H1 (cell line): ENCODE data around the gene GLIPR2. TPM values are rescaled to one million over a fixed set of nuclear protein-coding genes. Genes with fewer than 3 reads are reported as not detected.

Experiments
- CTCF ChIA-PET: fragments of 300-600 bp; sonication (Branson Sonifier 250); formaldehyde crosslinking; loops from one replicate; lab custom pipeline; 2021; ENCODE audit not compliant: partially characterized antibody; lab: Charles Lee
- POLR2A ChIA-PET: fragments of 300-600 bp; sonication (Branson Sonifier 250); formaldehyde crosslinking; loops from one replicate; lab custom pipeline; 2021; ENCODE audit warnings: inconsistent platforms; ENCODE audit not compliant: partially characterized antibody; lab: Charles Lee
- DNase-seq, 2 experiments: peaks; one replicate each; pipeline versions ENCODE4 v3.0.0 to v3.0.0-alpha.2; 2010 to 2022; ENCODE audit warnings: low spot score in 2 of 2, low read depth in 1 of 2, mixed read lengths in 1 of 2
- FAIRE-seq: peaks from 2 replicates; lab custom pipeline; 2011; peaks lifted over from hg19 to GRCh38; lab: Jason Lieb, UNC
- H2AFZ ChIP-seq: 2 replicates; pipeline ENCODE4 v1.8.1; 2012; ENCODE audit warnings: low read length, inconsistent platforms
- H2AK5ac ChIP-seq: 2 replicates; pipeline ENCODE4 v1.6.1; 2013; ENCODE audit warnings: low read depth, low read length
- H2BK120ac ChIP-seq: replicated peaks from 2 replicates; pipeline ENCODE3; 2013; ENCODE audit warnings: low read depth, low read length, inconsistent platforms
- H2BK12ac ChIP-seq: 2 replicates; pipeline ENCODE4 v1.6.1; 2013; ENCODE audit warnings: low read depth, low read length
- H2BK15ac ChIP-seq: 2 replicates; pipeline ENCODE4 v1.6.1; 2013; ENCODE audit warnings: low read length
- H2BK20ac ChIP-seq: 2 replicates; pipeline ENCODE4 v1.6.1; 2013; ENCODE audit warnings: low read length
- H2BK5ac ChIP-seq: 2 replicates; pipeline ENCODE4 v1.6.1; 2013; ENCODE audit warnings: low read depth, low read length
- H3K14ac ChIP-seq: 2 replicates; pipeline ENCODE4 v1.6.1; 2013; ENCODE audit warnings: inconsistent platforms; ENCODE audit not compliant: insufficient read length
- H3K18ac ChIP-seq: 2 replicates; pipeline ENCODE4 v1.6.1; 2013; ENCODE audit warnings: low read length; ENCODE audit errors: extremely low read depth
- H3K23ac ChIP-seq: 2 replicates; pipeline ENCODE4 v1.6.1; 2013; ENCODE audit warnings: inconsistent platforms; ENCODE audit not compliant: insufficient read length
- H3K23me2 ChIP-seq: 2 replicates; pipeline ENCODE4 v1.6.1; 2013; ENCODE audit warnings: low read depth, low read length
- H3K27ac ChIP-seq: 2 replicates; pipeline ENCODE4 v1.6.1; 2011; ENCODE audit warnings: low read depth, low read length, inconsistent platforms
- H3K27me3 ChIP-seq, 4 experiments: replicated peaks in 1 of 4; 1 replicate in 1 of 4; 2 replicates in 3 of 4; pipeline versions ENCODE4 v1.6.1 to v1.8.1; 2011 to 2013; ENCODE audit warnings: low read length in 3 of 4, mild to moderate bottlenecking in 3 of 4, inconsistent platforms in 2 of 4, mixed read lengths in 2 of 4, moderate library complexity in 1 of 4; ENCODE audit not compliant: control insufficient read depth in 3 of 4, insufficient read depth in 3 of 4; ENCODE audit errors: extremely low read depth in 1 of 4
- H3K36me3 ChIP-seq, 4 experiments: 2 replicates each; pipeline versions ENCODE4 v1.6.1 to v1.8.1; 2011 to 2013; ENCODE audit warnings: mild to moderate bottlenecking in 4 of 4, low read length in 3 of 4, moderate library complexity in 2 of 4, control low read depth in 1 of 4, inconsistent platforms in 1 of 4; ENCODE audit not compliant: insufficient read depth in 4 of 4, control insufficient read depth in 2 of 4
- H3K4ac ChIP-seq: replicated peaks from 2 replicates; pipeline ENCODE3; 2013; ENCODE audit warnings: low read length, low read depth, mixed read lengths, inconsistent platforms; ENCODE audit not compliant: insufficient read length
- H3K4me1 ChIP-seq, 4 experiments: replicated peaks in 1 of 4; 1 replicate in 1 of 4; 2 replicates in 3 of 4; pipeline versions ENCODE4 v1.6.1 to v1.8.1; 2011 to 2013; ENCODE audit warnings: low read length in 3 of 4, inconsistent platforms in 2 of 4, mixed read lengths in 1 of 4; ENCODE audit not compliant: insufficient read depth in 4 of 4, control insufficient read depth in 3 of 4
- H3K4me2 ChIP-seq, 2 experiments: 2 replicates each; pipeline versions ENCODE4 v1.6.1 to v1.8.1; 2011 to 2013; ENCODE audit warnings: low read depth in 2 of 2, low read length in 2 of 2, control low read depth in 1 of 2, inconsistent platforms in 1 of 2, mild to moderate bottlenecking in 1 of 2; ENCODE audit not compliant: insufficient read depth in 1 of 2
- H3K4me3 ChIP-seq, 4 experiments: fragments of 200-600, 300-600 bp in 1 of 4; sonication (generic), shearing (Covaris generic), sonication (Bioruptor Twin) in 1 of 4; 2 replicates each; pipeline versions ENCODE4 v1.5.1 to v1.8.1; 2011 to 2016; ENCODE audit warnings: low read length in 4 of 4, low read depth in 3 of 4, control low read depth in 2 of 4, inconsistent platforms in 2 of 4, mild to moderate bottlenecking in 2 of 4, mixed read lengths in 1 of 4, moderate library complexity in 1 of 4; ENCODE audit not compliant: insufficient read depth in 2 of 4; ENCODE audit errors: extremely low read depth in 1 of 4
- H3K56ac ChIP-seq: replicated peaks from 2 replicates; pipeline ENCODE3; 2013; ENCODE audit warnings: low read depth, mild to moderate bottlenecking, mixed read lengths, low read length, inconsistent platforms; ENCODE audit not compliant: insufficient read length
- H3K79me1 ChIP-seq: 2 replicates; pipeline ENCODE4 v1.6.1; 2013; ENCODE audit warnings: low read depth, low read length, control low read depth
- H3K79me2 ChIP-seq, 2 experiments: 2 replicates each; pipeline versions ENCODE4 v1.6.1 to v1.8.1; 2012 to 2013; ENCODE audit warnings: low read length in 2 of 2, mild to moderate bottlenecking in 2 of 2, inconsistent platforms in 1 of 2; ENCODE audit not compliant: insufficient read depth in 2 of 2, control insufficient read depth in 1 of 2
- H3K9ac ChIP-seq, 4 experiments: replicated peaks in 1 of 4; 1 replicate in 1 of 4; 2 replicates in 3 of 4; pipeline versions ENCODE4 v1.6.1 to v1.8.1; 2011 to 2013; ENCODE audit warnings: low read depth in 3 of 4, low read length in 3 of 4, control low read depth in 2 of 4, mild to moderate bottlenecking in 2 of 4, moderate library complexity in 2 of 4, inconsistent platforms in 1 of 4; ENCODE audit errors: extremely low read depth in 1 of 4
- H3K9me3 ChIP-seq, 2 experiments: 2 replicates each; pipeline versions ENCODE4 v1.6.1 to v1.8.1; 2012 to 2013; ENCODE audit warnings: mild to moderate bottlenecking in 2 of 2, moderate library complexity in 2 of 2, control low read depth in 1 of 2, inconsistent platforms in 1 of 2, low read depth in 1 of 2, low read length in 1 of 2, mixed read lengths in 1 of 2; ENCODE audit not compliant: insufficient read depth in 2 of 2
- H4K20me1 ChIP-seq, 2 experiments: replicated peaks in 1 of 2; 2 replicates each; pipeline versions ENCODE3 to v1.8.1; 2011 to 2013; ENCODE audit warnings: inconsistent platforms in 2 of 2, low read length in 2 of 2, mild to moderate bottlenecking in 1 of 2; ENCODE audit not compliant: insufficient read depth in 2 of 2, control insufficient read depth in 1 of 2
- H4K5ac ChIP-seq: 2 replicates; pipeline ENCODE4 v1.6.1; 2013; ENCODE audit warnings: low read length, low read depth, mixed read lengths, inconsistent platforms; ENCODE audit not compliant: insufficient read length
- H4K8ac ChIP-seq: 2 replicates; pipeline ENCODE4 v1.8.0; 2013; ENCODE audit warnings: mild to moderate bottlenecking, moderate library complexity, low read length, inconsistent platforms; ENCODE audit not compliant: insufficient read depth; ENCODE audit errors: extremely low read depth
- H4K91ac ChIP-seq: replicated peaks from 2 replicates; pipeline ENCODE3; 2013; ENCODE audit warnings: low read length, mixed read lengths, inconsistent platforms; ENCODE audit not compliant: insufficient read length
- ATF3 ChIP-seq: IDR thresholded peaks from 2 replicates; pipeline ENCODE4 v1.6.1; 2011; ENCODE audit warnings: low read depth, mild to moderate bottlenecking, low read length; ENCODE audit not compliant: insufficient read depth
- BACH1 ChIP-seq: IDR thresholded peaks from 2 replicates; pipeline ENCODE4 v1.6.1; 2012; ENCODE audit warnings: low read length, improper control_type of control experiment
- CTCF ChIP-seq, 3 experiments: IDR thresholded peaks; 1 replicate in 2 of 3; 2 replicates in 1 of 3; pipeline versions ENCODE4 v1.5.1 to v1.6.1; 2011; ENCODE audit warnings: low read length in 3 of 3, mild to moderate bottlenecking in 3 of 3, inconsistent platforms in 2 of 3, low read depth in 1 of 3, moderate library complexity in 1 of 3; ENCODE audit not compliant: insufficient read depth in 1 of 3; ENCODE audit errors: control extremely low read depth in 1 of 3
- GABPA ChIP-seq: IDR thresholded peaks from 2 replicates; pipeline ENCODE4 v1.6.1; 2011; ENCODE audit warnings: mild to moderate bottlenecking, low read length, moderate library complexity, borderline replicate concordance; ENCODE audit not compliant: insufficient read depth
- KDM1A ChIP-seq: fragments of 200-600, 300-600 bp; sonication (generic); IDR thresholded peaks from 2 replicates; pipeline ENCODE4 v1.7.1; 2016; ENCODE audit warnings: mild to moderate bottlenecking, low read length, borderline replicate concordance
- MAFK ChIP-seq: IDR thresholded peaks from 2 replicates; pipeline ENCODE4 v1.6.1; 2012; ENCODE audit warnings: low read depth, mild to moderate bottlenecking, improper control_type of control experiment, low read length
- NANOG ChIP-seq: IDR thresholded peaks from 2 replicates; pipeline ENCODE4 v1.6.1; 2011; ENCODE audit warnings: low read length, low read depth, mild to moderate bottlenecking, inconsistent platforms; ENCODE audit not compliant: insufficient read depth, poor library complexity, severe bottlenecking
- PHF8 ChIP-seq: fragments of 200-600 bp; sonication (generic); conservative IDR thresholded peaks from 2 replicates; pipeline ENCODE4 v1.7.1; 2012; ENCODE audit warnings: low read depth, mild to moderate bottlenecking, inconsistent platforms, low read length, moderate library complexity
- WGBS, 2 experiments: shearing (Covaris generic) in 1 of 2; methylation state at CpG; one replicate each; pipeline versions ENCODE4 v1.1.6 to v1.1.7; 2013 to 2015; ENCODE audit warnings: low lambda C conversion rate in 2 of 2, mixed read lengths in 2 of 2, inconsistent platforms in 1 of 2, low coverage in 1 of 2, missing lambda C conversion rate in 1 of 2; ENCODE audit not compliant: insufficient replicate concordance in 2 of 2, insufficient coverage in 1 of 2, insufficient read length in 1 of 2; ENCODE audit errors: extremely low coverage in 1 of 2, missing lambda C conversion rate in 1 of 2; 5-methylcytosine and 5-hydroxymethylcytosine counted together
- polyA plus RNA-seq, 7 experiments: library from polyadenylated mRNA; depleted of rRNA in 3 of 7; stranded (reverse) in 5 of 7; unstranded in 2 of 7; fragments of >200 nt in 5 of 7; fragments of 200-250 nt in 2 of 7; gene quantifications; 1 replicate in 5 of 7; 2 replicates in 1 of 7; 4 replicates in 1 of 7; pipeline versions ENCODE4 v1.2.1 to v1.2.3, GENCODE V29; 2011 to 2013; ENCODE audit warnings: missing spikeins in 2 of 7, mixed read lengths in 2 of 7
- total RNA-seq: library from RNA; stranded (reverse); fragmentation: NEBNext Ultra II Directional; extraction: Animal tissue kit (Norgen Biotek cat#: 25700); gene quantifications from 2 replicates; pipeline ENCODE4 v1.2.1, GENCODE V29; 2021

GLIPR2 gene
- total and polyA plus RNA-seq, 2 of the 8 experiments (the other 6 are each of a cell fraction or from before 2014, with no cell fraction given): 7.9 to 12.0 TPM

DNA sequence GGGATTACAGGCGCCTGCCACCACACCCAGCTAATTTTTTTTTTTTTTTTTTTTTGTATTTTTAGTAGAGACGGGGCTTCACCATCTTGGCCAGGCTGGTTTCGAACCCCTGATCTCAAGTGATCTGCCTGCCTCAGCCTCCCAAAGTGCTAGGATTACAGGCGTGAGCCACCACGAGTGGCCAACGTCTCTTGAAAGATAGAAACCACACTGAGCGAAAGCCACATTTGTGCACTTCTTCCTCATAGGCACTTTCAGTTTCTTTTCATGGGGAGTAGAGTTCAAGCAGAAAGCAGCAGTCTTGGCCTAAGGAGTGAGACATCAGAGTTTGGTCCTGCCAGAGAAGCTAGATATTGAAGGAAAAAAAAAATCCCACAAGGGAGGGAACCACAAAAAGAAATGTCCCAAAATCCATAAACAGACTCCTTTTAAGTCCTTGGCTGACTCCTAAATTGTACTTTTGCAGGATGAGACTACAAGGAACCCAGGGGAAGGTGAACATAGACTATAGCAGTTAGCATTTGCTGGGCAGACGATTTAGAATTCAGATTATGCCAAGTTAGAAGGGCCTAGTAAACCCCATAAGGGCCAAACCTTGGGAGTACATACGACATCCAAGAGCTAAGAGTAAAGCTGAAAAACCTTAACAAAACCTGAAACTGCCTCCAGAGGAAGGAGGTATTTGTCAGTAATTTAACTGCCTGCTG, 43.9 kb upstream of the GLIPR2 start:
- no peak overlapping the region for H2BK120ac ChIP-seq
- H3K79me1 ChIP-seq: no peaks in the 10 kb centered on the region
- no peak overlapping the region for H2BK12ac ChIP-seq
- no peak for DNase-seq
- H3K18ac ChIP-seq: no peak overlapping the region
- H3K27ac ChIP-seq: peak overlapping the region; percentile 41
- H4K8ac ChIP-seq: no peak overlapping the region
- H4K91ac ChIP-seq: no peak overlapping the region
- H3K23me2 ChIP-seq: no peaks in the 10 kb centered on the region
- H2BK20ac ChIP-seq: no peak overlapping the region; the same call in 1 of the 2 replicates
- H3K27me3 ChIP-seq: no peaks in the 10 kb centered on the region
- H4K5ac ChIP-seq: no peak overlapping the region
- peak overlapping the region; percentile 87; the same call in 1 of the 2 replicates for H2BK5ac ChIP-seq
- H3K4ac ChIP-seq: no peak overlapping the region
- H2AFZ ChIP-seq: no peak overlapping the region
- ChIA-PET CTCF (interaction anchor here (0.5 to 2.9 kb wide), 6 partner anchors 9 to 169 kb away, joined by 3 to 21 read pairs (median 4); no protein-coding TSS in a partner anchor), POLR2A (interaction anchor here (1.7 kb wide), 1 partner anchor 8 kb away, joined by 6 read pairs; no protein-coding TSS in a partner anchor)
- no peak overlapping the region for H3K23ac ChIP-seq
- H3K4me3 ChIP-seq: no peak overlapping the region
- H3K36me3 ChIP-seq: no peaks in the 10 kb centered on the region
- H2BK15ac ChIP-seq: no peak overlapping the region
- H3K9ac ChIP-seq: no peak overlapping the region
- no peaks in the 10 kb centered on the region for H3K9me3 ChIP-seq
- WGBS, 2 experiments: 88% methylated on average over 8 of the region's 9 CpGs; no CpG with 5 or more reads in 1 of the 2 experiments
- H3K4me1 ChIP-seq: peaks cover 0 to 6% (median 4%) of the 10 kb centered on the region in 4 experiments; a peak in 4 of 7 replicates
- no peaks in the 10 kb centered on the region for H4K20me1 ChIP-seq
- H2AK5ac ChIP-seq: peak overlapping the region; percentile 3; the same call in 1 of the 2 replicates
- FAIRE-seq: peak; percentile 62
- no peak overlapping the region for H3K56ac ChIP-seq
- H3K4me2 ChIP-seq: no peak overlapping the region
- no peaks in the 10 kb centered on the region for H3K79me2 ChIP-seq
- no peak overlapping the region for H3K14ac ChIP-seq
- TF ChIP-seq GABPA: no peak
- no peak for TF ChIP-seq KDM1A
- TF ChIP-seq NANOG: no peak
- no peak for TF ChIP-seq ATF3
- TF ChIP-seq MAFK: no peak
- no peak for TF ChIP-seq BACH1
- TF ChIP-seq PHF8: no peak
- no peak for TF ChIP-seq CTCF (IDR thresholded peaks at IDR 0.05; ENCODE audit: control extremely low read depth in 1 of 3, insufficient read depth in 1 of 3, low read depth in 1 of 3, low read length in 3 of 3)
